Body of pancreas (tissue), 4 donors: ENCODE results near the gene UBE2Q2.

Source experiments
- CTCF ChIP-seq, 7 experiments: fragments of 450-650 bp in 4 of 7; fragments of 200-600 bp in 3 of 7; sonication (generic) in 3 of 7; IDR thresholded peaks; one replicate each; pipeline ENCODE4 v1.5.1; 2016 to 2019; ENCODE audit warnings: antibody characterized with exemption in 7 of 7
- POLR2A ChIP-seq, 3 donors: fragments of 450-650 bp; IDR thresholded peaks; one replicate each; pipeline ENCODE4 v1.6.1; 2016; ENCODE audit warnings: antibody characterized with exemption in 3 of 3, mild to moderate bottlenecking in 2 of 3

- TF ChIP-seq CTCF (IDR thresholded peaks at IDR 0.05) (no peak), POLR2A (IDR thresholded peaks at IDR 0.05) (no peak)
Measured at GRCh38 chr15:75902129-75902557, 58.9 kb downstream of the UBE2Q2 start.
